ENCODE data around the gene GSG1.

DNA sequence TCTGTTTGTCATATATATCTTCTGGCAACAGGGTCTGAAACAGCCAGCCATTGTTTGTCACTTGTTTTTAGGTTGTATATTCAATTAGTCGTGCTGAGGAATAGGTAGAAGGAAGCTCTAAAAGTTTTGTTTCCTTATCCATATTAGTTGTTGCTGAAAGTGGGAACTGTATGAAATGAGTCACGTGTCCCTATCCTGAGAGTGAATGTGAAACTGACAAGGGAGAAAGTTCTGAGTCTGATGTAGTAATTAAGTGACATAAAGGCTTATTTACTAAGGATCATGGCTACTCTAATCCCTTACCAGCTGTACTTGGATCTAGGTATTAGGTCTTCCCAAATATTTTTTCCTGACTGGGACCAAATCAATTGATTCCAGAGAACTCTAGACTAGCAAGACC is 42.9 kb downstream of the GSG1 start:
- TF ChIP-seq, protein P1, sequence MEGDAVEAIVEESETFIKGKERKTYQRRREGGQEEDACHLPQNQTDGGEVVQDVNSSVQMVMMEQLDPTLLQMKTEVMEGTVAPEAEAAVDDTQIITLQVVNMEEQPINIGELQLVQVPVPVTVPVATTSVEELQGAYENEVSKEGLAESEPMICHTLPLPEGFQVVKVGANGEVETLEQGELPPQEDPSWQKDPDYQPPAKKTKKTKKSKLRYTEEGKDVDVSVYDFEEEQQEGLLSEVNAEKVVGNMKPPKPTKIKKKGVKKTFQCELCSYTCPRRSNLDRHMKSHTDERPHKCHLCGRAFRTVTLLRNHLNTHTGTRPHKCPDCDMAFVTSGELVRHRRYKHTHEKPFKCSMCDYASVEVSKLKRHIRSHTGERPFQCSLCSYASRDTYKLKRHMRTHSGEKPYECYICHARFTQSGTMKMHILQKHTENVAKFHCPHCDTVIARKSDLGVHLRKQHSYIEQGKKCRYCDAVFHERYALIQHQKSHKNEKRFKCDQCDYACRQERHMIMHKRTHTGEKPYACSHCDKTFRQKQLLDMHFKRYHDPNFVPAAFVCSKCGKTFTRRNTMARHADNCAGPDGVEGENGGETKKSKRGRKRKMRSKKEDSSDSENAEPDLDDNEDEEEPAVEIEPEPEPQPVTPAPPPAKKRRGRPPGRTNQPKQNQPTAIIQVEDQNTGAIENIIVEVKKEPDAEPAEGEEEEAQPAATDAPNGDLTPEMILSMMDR (IDR thresholded peaks at IDR 0.05): no peak
- TF ChIP-seq POLR2AphosphoS5 (IDR thresholded peaks at IDR 0.05) (no peak), POLR2A (IDR thresholded peaks at IDR 0.05) (no peak)
